Ascending aorta (tissue), 2 donors: ENCODE measurements around the gene NTM. TPM values are rescaled to one million over a fixed set of nuclear protein-coding genes. Genes with fewer than 3 reads are reported as not detected.

ENCODE experiments used
- DNase-seq, 2 donors: peaks; one replicate each; pipeline ENCODE4 v3.0.0-alpha.2; 2019; ENCODE audit warnings: low spot score in 2 of 2
- H3K27ac ChIP-seq, 2 donors: fragments of 200-600 bp; sonication (generic); one replicate each; pipeline ENCODE4 v1.5.1; 2016 to 2017; ENCODE audit warnings: mild to moderate bottlenecking in 1 of 2
- H3K27me3 ChIP-seq: fragments of 200-600 bp; sonication (generic); one replicate; pipeline ENCODE4 v1.5.1; 2017
- H3K36me3 ChIP-seq, 2 donors: fragments of 200-600 bp; sonication (generic); one replicate each; pipeline ENCODE4 v1.5.1; 2016
- H3K4me1 ChIP-seq, 2 donors: fragments of 200-600 bp; sonication (generic); one replicate each; pipeline ENCODE4 v1.5.1; 2016 to 2017; ENCODE audit warnings: mild to moderate bottlenecking in 1 of 2
- H3K4me3 ChIP-seq, 2 donors: fragments of 200-600 bp; sonication (generic); one replicate each; pipeline ENCODE4 v1.5.1; 2016 to 2017; ENCODE audit warnings: mild to moderate bottlenecking in 1 of 2
- H3K9me3 ChIP-seq, 2 donors: fragments of 200-600 bp; sonication (generic); one replicate each; pipeline ENCODE4 v1.5.1; 2016
- CTCF ChIP-seq, 3 experiments: fragments of 200-600 bp in 2 of 3; fragments of 450-650 bp in 1 of 3; sonication (generic) in 2 of 3; IDR thresholded peaks; one replicate each; pipeline ENCODE4 v1.5.1; 2016 to 2019; ENCODE audit warnings: antibody characterized with exemption in 3 of 3, mild to moderate bottlenecking in 1 of 3, moderate library complexity in 1 of 3
- intact Hi-C: fragments of 100-400 bp; cut with DNase I; formaldehyde crosslinking; loops from one replicate; pipeline ENCODE4 v1.15.1; 2023
- total RNA-seq: library from RNA; depleted of rRNA; stranded (reverse); fragments of >200 nt; gene quantifications from one replicate; pipeline ENCODE4 v1.1.0, GENCODE V29; 2016

The NTM gene
- total RNA-seq, 1 donor from 2014 or later, result not detected

GRCh38 chr11:131412061-131412460, 41.6 kb downstream of the NTM start:
- no peak for TF ChIP-seq CTCF (IDR thresholded peaks at IDR 0.05)
- Histone ChIP-seq H3K27ac (no peak overlapping the region), H3K36me3 (no peaks in the 10 kb centered on the region), H3K4me3 (no peak overlapping the region), H3K9me3 (no peaks in the 10 kb centered on the region), H3K4me1 (no peaks in the 10 kb centered on the region), H3K27me3 (no peaks in the 10 kb centered on the region)
- intact Hi-C loops, result no loop called here
- DNase-seq, result no peak

- Histone ChIP-seq H3K4me1 (no peaks in the 10 kb centered on the region), H3K36me3 (no peaks in the 10 kb centered on the region), H3K27ac (no peak overlapping the region), H3K27me3 (no peaks in the 10 kb centered on the region), H3K9me3 (no peaks in the 10 kb centered on the region), H3K4me3 (no peak overlapping the region)
- no peak for DNase-seq
- no peak for TF ChIP-seq CTCF (IDR thresholded peaks at IDR 0.05)
- intact Hi-C loops, result no loop called here
Observed at GRCh38 chr11:131413217-131413616, 42.8 kb downstream of the NTM start.

- intact Hi-C loops, result no loop called here
- TF ChIP-seq CTCF (IDR thresholded peaks at IDR 0.05), result no peak
- no peak overlapping the region for H3K4me3 ChIP-seq
Observed at GRCh38 chr11:131418189-131418588, 47.8 kb downstream of the NTM start.

GRCh38 chr11:131421066-131421855, 50.8 kb downstream of the NTM start:
- DNase-seq, result no peak
- Histone ChIP-seq H3K4me3 (no peak overlapping the region), H3K36me3 (no peaks in the 10 kb centered on the region), H3K4me1 (no peaks in the 10 kb centered on the region), H3K27ac (no peak overlapping the region), H3K27me3 (no peaks in the 10 kb centered on the region), H3K9me3 (no peaks in the 10 kb centered on the region)
- intact Hi-C loops, result no loop called here
- TF ChIP-seq CTCF (IDR thresholded peaks at IDR 0.05), result no peak

More at GRCh38 chr11:131418189-131418588, 47.8 kb downstream of the NTM start:
- H3K36me3 ChIP-seq, result no peaks in the 10 kb centered on the region
- H3K9me3 ChIP-seq, result no peaks in the 10 kb centered on the region
- no peak overlapping the region for H3K27ac ChIP-seq
- H3K27me3 ChIP-seq, result no peaks in the 10 kb centered on the region
- no peak for DNase-seq
- no peaks in the 10 kb centered on the region for H3K4me1 ChIP-seq

GRCh38 chr11:131422029-131422428, 51.6 kb downstream of the NTM start:
- no peak for DNase-seq
- no peak for TF ChIP-seq CTCF (IDR thresholded peaks at IDR 0.05)
- Histone ChIP-seq H3K27me3 (no peaks in the 10 kb centered on the region), H3K4me1 (no peaks in the 10 kb centered on the region), H3K27ac (no peak overlapping the region), H3K36me3 (no peaks in the 10 kb centered on the region), H3K9me3 (no peaks in the 10 kb centered on the region), H3K4me3 (no peak overlapping the region)
- intact Hi-C loops, result no loop called here
